GM12892 (cell line): ENCODE measurements around the gene SMG6.

Experiments used
- POLR2A ChIP-seq: IDR thresholded peaks from 2 replicates; pipeline ENCODE4 v1.6.1; 2011; ENCODE audit warnings: low read depth, low read length, control low read depth
- POLR2AphosphoS5 ChIP-seq: IDR thresholded peaks from 2 replicates; pipeline ENCODE4 v1.6.1; 2011; ENCODE audit warnings: low read depth, low read length, control low read depth
- TAF1 ChIP-seq: IDR thresholded peaks from 2 replicates; pipeline ENCODE4 v1.6.1; 2011; ENCODE audit warnings: low read depth, mild to moderate bottlenecking, control low read depth, low read length, borderline replicate concordance

GRCh38 chr17:2171702-2172076, 131.9 kb downstream of the SMG6 start:
- no peak for TF ChIP-seq POLR2A
- TF ChIP-seq TAF1: no peak
- no peak for TF ChIP-seq POLR2AphosphoS5
